Panc1 (cell line): ENCODE data around the gene UPF1. TPM values are rescaled to one million over a fixed set of nuclear protein-coding genes. Genes with fewer than 3 reads are reported as not detected.
A peak's percentile ranks its signal among the peaks of the same experiment; 100 is the strongest.

Experiments
- ATAC-seq: fragments of 200-7000 bp; cut with Tn5 transposase; 2 replicates; pipeline ENCODE4 v1.9.1; 2020; ENCODE audit warnings: mild to moderate bottlenecking, moderate library complexity
- BruUV-seq: library from RNA; stranded (reverse); fragments of 400-500 nt; replicated peaks from 2 replicates; lab custom pipeline; 2021; lab: Mats Ljungman, UMichigan
- CTCF ChIA-PET: fragments of 300-600 bp; sonication (Branson Sonifier 250); formaldehyde crosslinking; loops from one replicate; lab custom pipeline; 2022; ENCODE audit warnings: antibody characterized with exemption; lab: Charles Lee
- POLR2A ChIA-PET: fragments of 300-600 bp; sonication (Branson Sonifier 250); formaldehyde crosslinking; loops from one replicate; lab custom pipeline; 2022; ENCODE audit warnings: antibody characterized with exemption; lab: Charles Lee
- DNase-seq: peaks from one replicate; pipeline ENCODE4 v3.0.0-alpha.2; 2010; ENCODE audit warnings: low read depth, low spot score
- H3K27ac ChIP-seq: 2 replicates; pipeline ENCODE4 v1.5.1; 2011; ENCODE audit warnings: mild to moderate bottlenecking, low read length, inconsistent platforms
- H3K27me3 ChIP-seq: fragments of 200-500 bp; sonication (Bioruptor generic); 2 replicates; pipeline ENCODE4 v1.6.0; 2014; ENCODE audit warnings: low read length, inconsistent platforms; ENCODE audit not compliant: control insufficient read depth, insufficient read depth
- H3K36me3 ChIP-seq: fragments of 200-500 bp; sonication (Bioruptor generic); 2 replicates; pipeline ENCODE4 v1.5.1; 2014; ENCODE audit warnings: inconsistent platforms, mild to moderate bottlenecking, low read length, moderate library complexity; ENCODE audit not compliant: control insufficient read depth, insufficient read depth
- H3K4me1 ChIP-seq: 2 replicates; pipeline ENCODE4 v1.5.1; 2011; ENCODE audit warnings: inconsistent platforms, mild to moderate bottlenecking, low read length, moderate library complexity; ENCODE audit not compliant: control insufficient read depth, insufficient read depth
- H3K4me3 ChIP-seq, 2 experiments: 2 replicates each; pipeline ENCODE4 v1.5.1; 2011 to 2012; ENCODE audit warnings: low read depth in 2 of 2, low read length in 2 of 2, mild to moderate bottlenecking in 2 of 2, inconsistent platforms in 1 of 2, moderate library complexity in 1 of 2
- H3K9me3 ChIP-seq: fragments of 200-500 bp; sonication (Bioruptor generic); 2 replicates; pipeline ENCODE4 v1.5.1; 2014; ENCODE audit warnings: low read depth, mild to moderate bottlenecking, inconsistent platforms, low read length, moderate library complexity; ENCODE audit not compliant: control insufficient read depth, insufficient read depth
- POLR2AphosphoS5 ChIP-seq: IDR thresholded peaks from 2 replicates; pipeline ENCODE4 v1.6.1; 2012; ENCODE audit warnings: mild to moderate bottlenecking, low read depth, low read length, moderate library complexity
- SIN3A ChIP-seq: IDR thresholded peaks from 2 replicates; pipeline ENCODE4 v1.6.1; 2012; ENCODE audit warnings: low read depth, mild to moderate bottlenecking, low read length, moderate library complexity, borderline replicate concordance; ENCODE audit not compliant: insufficient read depth
- TCF7L2 ChIP-seq: IDR thresholded peaks from 2 replicates; pipeline ENCODE4 v1.6.1; 2011; ENCODE audit warnings: mild to moderate bottlenecking, low read depth, low read length, inconsistent platforms
- in situ Hi-C: cut with HindIII; loops from 2 replicates; pipeline ENCODE4 v1.10.0; 2016; ENCODE audit warnings: low sequenced_read_pairs, low pct_unique_long_range_greater_than_20kb
- intact Hi-C: fragments of 100-400 bp; cut with micrococcal nuclease; formaldehyde crosslinking; loops from one replicate; pipeline ENCODE4 v1.10.0; 2022; ENCODE audit not compliant: unreplicated experiment
- total RNA-seq: library from RNA; stranded (reverse); gene quantifications from one replicate; pipeline ENCODE4 v1.2.1, GENCODE V29; 2021; ENCODE audit not compliant: unreplicated experiment
- TF ChIP-seq, protein P1 (sequence below), 2 experiments: IDR thresholded peaks; 2 replicates each; pipeline ENCODE4 v1.6.1; 2011 to 2012; ENCODE audit warnings: low read depth in 2 of 2, control low read depth in 1 of 2, low read length in 1 of 2, mild to moderate bottlenecking in 1 of 2, moderate library complexity in 1 of 2; ENCODE audit not compliant: insufficient read depth in 1 of 2
- TF ChIP-seq, protein P2 (sequence below): fragments of 450-650 bp; IDR thresholded peaks from 2 replicates; pipeline ENCODE4 v1.5.1; 2017; ENCODE audit warnings: mild to moderate bottlenecking

The UPF1 gene
- total RNA-seq, 1 experiment from 2014 or later: 62.2 TPM

DNA sequence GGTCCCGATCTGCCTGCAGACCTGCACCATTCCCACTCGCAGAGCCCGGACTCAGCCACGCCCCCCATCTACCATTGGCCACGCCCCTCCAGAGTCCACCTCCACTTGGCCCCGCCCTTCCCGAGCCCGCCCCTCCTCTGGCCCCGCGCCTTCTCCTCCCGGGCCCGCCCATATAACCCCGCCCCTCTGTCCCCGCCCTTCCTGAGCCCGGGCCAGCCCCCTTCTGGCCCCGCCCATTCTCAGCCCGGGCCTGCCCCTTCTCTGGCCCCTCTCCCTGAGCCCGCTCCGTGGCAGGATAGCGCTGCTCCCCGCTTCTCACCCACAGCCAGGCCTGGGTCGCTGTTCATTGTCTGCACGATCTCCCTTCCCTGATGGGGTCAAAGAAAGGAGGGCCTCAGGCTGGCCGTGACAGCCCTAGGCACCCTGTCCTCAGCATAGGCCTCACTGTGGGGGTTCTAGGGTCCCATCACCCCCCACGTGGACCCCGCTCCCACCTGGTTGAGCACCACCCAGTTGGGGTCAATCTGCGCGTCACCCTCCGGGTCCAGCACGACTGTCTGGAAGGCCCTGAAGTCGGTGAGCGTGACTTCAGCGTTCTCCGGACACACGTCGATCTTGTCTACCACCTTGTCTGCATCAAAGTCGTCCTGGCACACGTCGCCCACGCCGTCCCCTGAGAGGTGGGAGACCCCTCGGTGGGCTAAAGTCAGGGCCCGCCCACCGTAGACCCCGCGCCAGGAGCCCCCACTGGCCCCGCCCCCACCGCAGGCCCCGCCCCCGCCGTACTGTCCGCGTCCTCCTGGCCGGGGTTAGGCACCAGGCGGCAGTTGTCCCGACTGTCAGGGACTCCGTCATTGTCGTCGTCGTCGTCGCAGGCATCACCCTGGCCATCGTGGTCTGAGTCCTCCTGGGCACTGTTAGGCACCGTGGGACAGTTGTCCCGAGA is 46.3 kb upstream of the UPF1 start:
- DNase-seq: no peak
- no peaks in the 10 kb centered on the region; the same call in 1 of the 2 replicates for H3K27me3 ChIP-seq
- no peak overlapping the region for H3K27ac ChIP-seq
- H3K4me1 ChIP-seq: no peaks in the 10 kb centered on the region
- intact Hi-C loops (loop anchor here (10.0 kb wide), 1 partner anchor 59 kb away; no protein-coding TSS in a partner anchor), in situ Hi-C loops (no loop called here)
- POLR2A ChIA-PET: no interaction called here
- CTCF ChIA-PET: interaction anchor here (0.6 kb wide), 1 partner anchor 20 kb away, joined by 6 read pairs; no protein-coding TSS in a partner anchor
- TF ChIP-seq SIN3A (no peak), POLR2AphosphoS5 (no peak), TCF7L2 (no peak)
- TF ChIP-seq, protein P1, sequence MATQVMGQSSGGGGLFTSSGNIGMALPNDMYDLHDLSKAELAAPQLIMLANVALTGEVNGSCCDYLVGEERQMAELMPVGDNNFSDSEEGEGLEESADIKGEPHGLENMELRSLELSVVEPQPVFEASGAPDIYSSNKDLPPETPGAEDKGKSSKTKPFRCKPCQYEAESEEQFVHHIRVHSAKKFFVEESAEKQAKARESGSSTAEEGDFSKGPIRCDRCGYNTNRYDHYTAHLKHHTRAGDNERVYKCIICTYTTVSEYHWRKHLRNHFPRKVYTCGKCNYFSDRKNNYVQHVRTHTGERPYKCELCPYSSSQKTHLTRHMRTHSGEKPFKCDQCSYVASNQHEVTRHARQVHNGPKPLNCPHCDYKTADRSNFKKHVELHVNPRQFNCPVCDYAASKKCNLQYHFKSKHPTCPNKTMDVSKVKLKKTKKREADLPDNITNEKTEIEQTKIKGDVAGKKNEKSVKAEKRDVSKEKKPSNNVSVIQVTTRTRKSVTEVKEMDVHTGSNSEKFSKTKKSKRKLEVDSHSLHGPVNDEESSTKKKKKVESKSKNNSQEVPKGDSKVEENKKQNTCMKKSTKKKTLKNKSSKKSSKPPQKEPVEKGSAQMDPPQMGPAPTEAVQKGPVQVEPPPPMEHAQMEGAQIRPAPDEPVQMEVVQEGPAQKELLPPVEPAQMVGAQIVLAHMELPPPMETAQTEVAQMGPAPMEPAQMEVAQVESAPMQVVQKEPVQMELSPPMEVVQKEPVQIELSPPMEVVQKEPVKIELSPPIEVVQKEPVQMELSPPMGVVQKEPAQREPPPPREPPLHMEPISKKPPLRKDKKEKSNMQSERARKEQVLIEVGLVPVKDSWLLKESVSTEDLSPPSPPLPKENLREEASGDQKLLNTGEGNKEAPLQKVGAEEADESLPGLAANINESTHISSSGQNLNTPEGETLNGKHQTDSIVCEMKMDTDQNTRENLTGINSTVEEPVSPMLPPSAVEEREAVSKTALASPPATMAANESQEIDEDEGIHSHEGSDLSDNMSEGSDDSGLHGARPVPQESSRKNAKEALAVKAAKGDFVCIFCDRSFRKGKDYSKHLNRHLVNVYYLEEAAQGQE (IDR thresholded peaks at IDR 0.05; ENCODE audit: insufficient read depth in 1 of 2, low read depth in 2 of 2, low read length in 1 of 2): no peak
- TF ChIP-seq, protein P2, sequence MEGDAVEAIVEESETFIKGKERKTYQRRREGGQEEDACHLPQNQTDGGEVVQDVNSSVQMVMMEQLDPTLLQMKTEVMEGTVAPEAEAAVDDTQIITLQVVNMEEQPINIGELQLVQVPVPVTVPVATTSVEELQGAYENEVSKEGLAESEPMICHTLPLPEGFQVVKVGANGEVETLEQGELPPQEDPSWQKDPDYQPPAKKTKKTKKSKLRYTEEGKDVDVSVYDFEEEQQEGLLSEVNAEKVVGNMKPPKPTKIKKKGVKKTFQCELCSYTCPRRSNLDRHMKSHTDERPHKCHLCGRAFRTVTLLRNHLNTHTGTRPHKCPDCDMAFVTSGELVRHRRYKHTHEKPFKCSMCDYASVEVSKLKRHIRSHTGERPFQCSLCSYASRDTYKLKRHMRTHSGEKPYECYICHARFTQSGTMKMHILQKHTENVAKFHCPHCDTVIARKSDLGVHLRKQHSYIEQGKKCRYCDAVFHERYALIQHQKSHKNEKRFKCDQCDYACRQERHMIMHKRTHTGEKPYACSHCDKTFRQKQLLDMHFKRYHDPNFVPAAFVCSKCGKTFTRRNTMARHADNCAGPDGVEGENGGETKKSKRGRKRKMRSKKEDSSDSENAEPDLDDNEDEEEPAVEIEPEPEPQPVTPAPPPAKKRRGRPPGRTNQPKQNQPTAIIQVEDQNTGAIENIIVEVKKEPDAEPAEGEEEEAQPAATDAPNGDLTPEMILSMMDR: no peak
- no peaks in the 10 kb centered on the region for H3K9me3 ChIP-seq
- peak; percentile 71 for ATAC-seq
- peak overlapping the region; percentile 30 to 59 for H3K4me3 ChIP-seq
- BruUV-seq: no TSS peak
- no peaks in the 10 kb centered on the region for H3K36me3 ChIP-seq

DNA sequence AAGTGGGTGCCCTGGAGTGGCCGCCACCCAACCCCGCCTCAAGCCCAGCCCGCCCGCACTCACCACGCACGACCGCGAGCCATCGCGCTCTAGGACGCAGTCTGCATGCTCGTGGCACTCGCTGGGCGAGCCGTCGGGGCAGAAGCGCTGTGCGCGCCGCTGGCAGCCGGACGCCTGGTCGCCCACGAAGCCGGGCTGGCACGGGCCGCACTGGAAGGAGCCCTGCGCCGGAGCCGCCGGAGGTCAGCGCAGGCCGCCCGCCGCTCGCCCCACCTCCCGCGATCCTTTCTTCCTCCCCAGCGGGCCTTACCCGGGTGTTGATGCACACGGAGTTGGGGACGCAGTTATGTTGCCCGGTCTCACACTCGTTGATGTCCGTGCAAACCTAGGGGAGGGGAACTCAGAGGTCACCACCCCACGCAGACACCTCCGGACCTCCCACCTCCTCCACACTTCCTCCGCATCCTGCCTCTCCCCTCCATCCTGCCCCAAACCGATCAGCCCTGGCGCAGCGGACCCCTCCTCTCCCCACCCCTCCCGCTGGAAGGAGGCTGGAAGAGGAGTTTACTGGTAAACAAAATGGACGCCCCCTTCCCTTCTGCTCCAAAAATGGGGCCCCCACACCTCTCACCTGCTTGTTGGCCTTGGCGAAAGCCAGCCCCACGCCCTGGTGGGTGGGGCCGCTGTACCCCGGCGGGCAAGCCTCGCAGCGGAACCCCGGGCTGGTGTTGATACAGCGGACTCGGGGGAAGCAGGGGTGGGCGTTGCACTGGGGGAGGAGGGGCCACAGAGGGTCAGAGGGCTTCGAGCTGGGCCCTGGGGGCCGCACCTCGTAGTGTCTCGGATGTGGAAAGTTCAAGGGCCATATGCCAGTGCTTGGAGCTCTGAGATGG is 43.0 kb upstream of the UPF1 start:
- H3K27me3 ChIP-seq: no peaks in the 10 kb centered on the region; the same call in 1 of the 2 replicates
- no peaks in the 10 kb centered on the region for H3K36me3 ChIP-seq
- no peak overlapping the region for H3K27ac ChIP-seq
- POLR2A ChIA-PET: no interaction called here
- in situ Hi-C loops: no loop called here
- H3K9me3 ChIP-seq: no peaks in the 10 kb centered on the region
- H3K4me1 ChIP-seq: no peaks in the 10 kb centered on the region
- intact Hi-C loops: loop anchor here (10.0 kb wide), 1 partner anchor 56 kb away; no protein-coding TSS in a partner anchor
- DNase-seq (no peak), ATAC-seq (no peak)
- no peak overlapping the region for H3K4me3 ChIP-seq
- TF ChIP-seq POLR2AphosphoS5 (no peak), TCF7L2 (no peak), SIN3A (no peak)
- TF ChIP-seq, protein P2: no peak
- TF ChIP-seq, protein P1 (IDR thresholded peaks at IDR 0.05; ENCODE audit: insufficient read depth in 1 of 2, low read depth in 2 of 2, low read length in 1 of 2): no peak
- BruUV-seq: no TSS peak
- CTCF ChIA-PET: no interaction called here
